Central memory CD4-positive, alpha-beta T cell (primary cell): Measurements from ENCODE around the gene GAS1.

Experiments used
- DNase-seq: peaks from one replicate; pipeline ENCODE4 v3.0.0; 2022

The GAS1 gene

GRCh38 chr9:86924206-86924605, 23.1 kb downstream of the GAS1 start:
- no peak for DNase-seq

DNA sequence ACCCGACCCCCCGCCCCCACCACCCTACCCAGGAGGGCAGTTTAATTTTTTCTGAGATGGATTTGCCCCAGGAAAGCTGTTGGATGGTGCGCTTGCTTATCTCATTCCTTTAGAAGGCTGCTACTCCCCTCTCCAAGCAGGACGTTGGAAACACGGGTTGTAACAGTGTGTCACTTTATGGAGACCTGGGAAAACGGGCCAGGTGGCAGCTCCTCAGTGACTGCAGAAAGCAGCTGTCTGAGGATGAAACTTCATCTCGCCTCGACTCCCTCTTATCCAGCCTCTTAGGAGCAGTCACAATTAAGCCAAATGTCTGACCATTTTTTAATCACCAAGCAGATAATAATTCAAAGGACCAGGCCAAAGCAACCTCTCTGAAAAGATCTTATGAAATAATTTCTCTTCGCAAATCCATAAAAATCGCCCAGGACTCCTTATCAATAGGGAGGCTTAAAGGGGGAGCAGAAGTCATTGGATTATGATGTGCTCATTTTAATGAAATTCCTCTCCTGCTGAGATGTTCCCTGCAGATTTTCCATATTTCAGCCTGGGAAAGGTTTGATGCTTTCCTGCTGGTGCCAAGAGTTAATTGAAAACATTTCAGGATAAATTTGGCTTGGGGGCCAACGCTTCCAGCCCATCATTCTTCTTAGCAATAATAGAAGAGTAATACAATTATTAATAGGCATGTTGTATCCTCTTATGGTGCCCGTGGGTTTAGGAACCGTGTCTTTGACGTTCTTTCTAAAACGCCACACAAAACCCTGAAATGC, 26.0 kb downstream of the GAS1 start:
- no peak for DNase-seq

DNA sequence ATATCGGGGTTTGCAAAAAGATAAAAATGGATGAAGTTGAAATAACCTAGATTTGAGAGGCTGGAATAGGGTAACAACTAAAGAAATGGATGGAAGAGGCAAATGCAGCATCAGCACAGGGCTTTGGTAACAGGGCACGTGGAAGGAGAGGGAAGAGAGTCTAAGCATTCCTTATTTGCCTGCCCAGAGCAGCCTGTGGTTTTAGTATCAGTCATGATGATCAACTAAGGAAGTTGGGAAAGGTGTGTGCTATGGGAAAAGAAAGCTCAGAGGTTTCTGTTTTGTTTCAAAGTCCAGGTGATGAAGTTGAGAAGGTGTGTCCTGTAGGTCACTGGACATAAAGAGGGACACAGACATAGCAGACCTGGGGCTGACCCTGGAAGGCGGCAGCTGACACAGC, 28.8 kb downstream of the GAS1 start:
- DNase-seq, result no peak

DNA sequence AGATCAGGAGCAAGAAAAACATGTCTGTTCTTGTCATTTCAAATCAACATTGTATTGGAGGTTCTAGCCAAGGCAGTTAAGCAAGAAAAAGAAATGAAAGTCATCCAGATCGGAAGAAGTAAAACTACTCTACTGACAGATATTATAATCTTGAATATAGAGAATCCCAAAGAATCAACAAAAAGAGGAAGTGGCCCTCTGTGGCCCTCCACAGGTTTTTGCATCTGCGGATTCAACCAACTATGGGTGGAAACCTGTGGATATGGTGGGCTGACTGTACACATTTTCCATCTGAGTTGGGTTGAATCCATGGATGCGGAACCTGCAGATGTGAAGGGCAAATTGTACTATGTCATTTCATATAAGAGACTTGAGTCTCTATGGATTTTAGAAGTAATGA, 35.1 kb downstream of the GAS1 start:
- DNase-seq, result no peak

GRCh38 chr9:86909388-86909787, 37.9 kb downstream of the GAS1 start:
- no peak for DNase-seq

DNA sequence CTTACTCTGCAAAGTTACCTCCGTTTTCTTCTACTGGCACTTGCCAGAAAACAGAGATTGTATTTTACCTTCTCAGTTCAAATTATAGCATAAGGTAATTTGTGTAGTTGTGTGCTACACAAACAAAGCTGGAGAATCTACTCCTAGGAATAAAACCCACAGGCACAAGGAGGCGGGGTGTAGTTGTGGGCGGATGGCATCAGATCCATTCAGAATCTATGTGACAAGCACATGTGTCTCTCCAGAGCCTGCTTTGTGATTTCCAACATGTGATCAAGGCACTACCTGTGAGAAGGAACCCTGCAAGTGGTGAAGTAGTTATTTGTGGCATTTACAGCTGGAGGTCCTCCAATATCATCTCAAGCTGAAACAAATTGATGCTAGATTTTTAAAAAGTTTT, 39.0 kb downstream of the GAS1 start:
- DNase-seq, result no peak

- DNase-seq, result no peak
Measured at GRCh38 chr9:86907346-86907745, 40.0 kb downstream of the GAS1 start.

DNA sequence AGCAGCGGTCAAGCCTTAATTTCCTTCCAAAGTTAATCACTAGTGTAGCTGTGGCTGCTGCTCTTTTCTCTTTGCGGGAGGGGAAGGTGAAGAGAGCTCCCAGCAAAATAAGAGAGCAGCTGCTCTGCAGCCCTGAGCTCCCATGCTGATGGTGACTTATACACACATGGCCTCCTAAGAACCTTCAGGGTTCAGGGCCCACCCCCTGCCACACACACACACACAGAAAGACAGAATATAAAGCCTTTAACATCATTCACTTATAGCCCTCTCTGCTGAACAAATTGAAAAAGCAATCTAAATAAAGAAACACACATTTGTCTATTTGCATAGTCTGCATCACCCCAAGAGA, 43.6 kb downstream of the GAS1 start:
- no peak for DNase-seq

- DNase-seq, result no peak
Measured at GRCh38 chr9:86902991-86903733, 44.1 kb downstream of the GAS1 start.

GRCh38 chr9:86902586-86902985, 44.7 kb downstream of the GAS1 start:
- no peak for DNase-seq

GRCh38 chr9:86902176-86902575, 45.1 kb downstream of the GAS1 start:
- no peak for DNase-seq

- no peak for DNase-seq
Measured at GRCh38 chr9:86901511-86901910, 45.8 kb downstream of the GAS1 start.
